HUES64 (cell line): Measurements from ENCODE around the gene FAM200B.

Source experiments
- H3K27ac ChIP-seq: 2 replicates; pipeline ENCODE4 v1.7.0; 2013; ENCODE audit warnings: low read depth, low read length, inconsistent platforms
- H3K27me3 ChIP-seq: 2 replicates; pipeline ENCODE4 v1.6.1; 2013; ENCODE audit warnings: mild to moderate bottlenecking, low read length; ENCODE audit not compliant: insufficient read depth
- H3K36me3 ChIP-seq: 2 replicates; pipeline ENCODE4 v1.6.1; 2013; ENCODE audit warnings: mild to moderate bottlenecking, low read length; ENCODE audit not compliant: insufficient read depth
- H3K4me1 ChIP-seq: 2 replicates; pipeline ENCODE4 v1.6.1; 2013; ENCODE audit warnings: mild to moderate bottlenecking, low read length, moderate library complexity; ENCODE audit not compliant: insufficient read depth
- H3K4me3 ChIP-seq: 2 replicates; pipeline ENCODE4 v1.5.1; 2013; ENCODE audit warnings: mild to moderate bottlenecking, low read length, moderate library complexity
- H3K9ac ChIP-seq: 2 replicates; pipeline ENCODE4 v1.6.1; 2013; ENCODE audit warnings: mild to moderate bottlenecking, low read depth, low read length
- H3K9me3 ChIP-seq: 2 replicates; pipeline ENCODE4 v1.6.1; 2013; ENCODE audit warnings: low read depth, low read length; ENCODE audit not compliant: insufficient read depth
- WGBS: fragments of 150-250, 120-280 bp; methylation state at CpG from one replicate; pipeline ENCODE4 v1.1.7; 2013; ENCODE audit warnings: missing lambda C conversion rate; 5-methylcytosine and 5-hydroxymethylcytosine counted together

The FAM200B gene

DNA sequence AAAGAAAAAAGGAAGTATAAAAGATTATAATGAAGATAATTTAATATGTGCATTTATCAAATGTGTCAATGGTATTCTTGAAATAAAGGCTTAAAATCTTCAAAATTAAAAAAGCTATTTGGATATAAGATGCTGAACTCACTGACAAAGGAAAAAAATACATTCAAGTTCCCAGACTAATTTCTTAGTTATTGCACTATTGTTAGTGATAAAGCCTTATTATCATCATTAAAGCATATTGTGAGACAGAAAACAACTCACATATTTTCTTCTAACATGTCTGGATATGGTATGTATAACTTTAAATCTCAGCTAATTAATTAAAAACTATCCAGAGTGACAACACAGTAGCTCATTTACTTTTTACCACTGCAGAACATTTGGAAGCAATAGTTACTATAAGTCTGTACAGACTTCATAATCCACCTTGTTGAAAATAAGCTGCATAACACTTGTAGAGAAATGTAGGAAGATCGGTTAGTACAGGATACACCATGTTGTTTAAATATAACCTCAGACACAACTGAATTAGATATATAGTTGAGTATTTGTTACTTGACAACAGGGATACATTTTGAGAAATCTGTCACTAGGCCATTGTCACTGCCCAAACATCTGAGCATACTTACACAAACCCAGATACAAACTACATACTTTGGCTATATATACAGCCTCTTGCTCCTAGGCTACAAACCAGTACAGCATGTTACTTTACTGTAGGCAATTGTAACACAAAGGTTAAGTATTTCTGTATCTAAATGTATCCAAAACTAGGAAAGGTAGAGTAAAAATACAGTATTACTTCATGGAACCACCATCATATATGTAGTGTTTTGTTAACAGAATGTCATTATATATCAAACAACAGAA, 12.8 kb upstream of the FAM200B start:
- Histone ChIP-seq H3K36me3 (peaks cover 58% of the 10 kb centered on the region), H3K4me3 (no peak overlapping the region), H3K4me1 (no peaks in the 10 kb centered on the region), H3K27me3 (no peaks in the 10 kb centered on the region), H3K27ac (no peak overlapping the region), H3K9ac (no peak overlapping the region), H3K9me3 (no peaks in the 10 kb centered on the region)
- no CpG with 5 or more reads among the region's 1 CpG for WGBS

GRCh38 chr4:15670576-15670975, 11.1 kb upstream of the FAM200B start:
- no peaks in the 10 kb centered on the region for H3K27me3 ChIP-seq
- no peaks in the 10 kb centered on the region for H3K9me3 ChIP-seq
- no peaks in the 10 kb centered on the region for H3K4me1 ChIP-seq
- no peak overlapping the region for H3K27ac ChIP-seq
- WGBS = 89% methylated on average over 3 of the region's 3 CpGs
- H3K9ac ChIP-seq = no peak overlapping the region
- no peak overlapping the region for H3K4me3 ChIP-seq
- H3K36me3 ChIP-seq = peaks cover 58% of the 10 kb centered on the region

DNA sequence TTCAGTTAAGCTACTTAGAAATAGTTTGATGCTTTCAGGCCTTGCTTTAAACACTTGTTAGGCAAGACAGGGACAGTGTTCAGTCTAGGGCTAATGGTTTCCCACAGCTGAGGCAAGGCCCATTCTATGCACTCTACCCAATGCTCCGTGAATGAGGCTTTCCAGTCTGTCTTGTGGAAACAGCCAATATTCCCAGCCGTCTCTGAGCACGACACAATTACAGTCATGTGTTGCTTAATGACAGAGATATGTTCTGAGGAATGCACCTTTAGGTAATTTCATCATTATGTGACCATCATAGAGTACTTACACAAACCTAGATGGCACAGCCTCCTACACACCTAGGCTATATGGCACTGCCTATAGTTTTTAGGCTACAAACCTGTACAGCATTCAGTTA, 9.5 kb upstream of the FAM200B start:
- Histone ChIP-seq H3K36me3 (peaks cover 44% of the 10 kb centered on the region), H3K27me3 (no peaks in the 10 kb centered on the region), H3K4me1 (no peaks in the 10 kb centered on the region), H3K9me3 (no peaks in the 10 kb centered on the region), H3K27ac (no peak overlapping the region), H3K9ac (no peak overlapping the region), H3K4me3 (no peak overlapping the region)
- 96% methylated on average over 3 of the region's 3 CpGs for WGBS

- Histone ChIP-seq H3K4me3 (no peak overlapping the region), H3K36me3 (peaks cover 31% of the 10 kb centered on the region), H3K9me3 (no peaks in the 10 kb centered on the region), H3K27me3 (no peaks in the 10 kb centered on the region), H3K4me1 (peaks cover 11% of the 10 kb centered on the region), H3K27ac (no peak overlapping the region), H3K9ac (no peak overlapping the region)
- 100% methylated on average over 1 of the region's 1 CpG for WGBS
Observed at GRCh38 chr4:15673337-15673736, 8.3 kb upstream of the FAM200B start.

DNA sequence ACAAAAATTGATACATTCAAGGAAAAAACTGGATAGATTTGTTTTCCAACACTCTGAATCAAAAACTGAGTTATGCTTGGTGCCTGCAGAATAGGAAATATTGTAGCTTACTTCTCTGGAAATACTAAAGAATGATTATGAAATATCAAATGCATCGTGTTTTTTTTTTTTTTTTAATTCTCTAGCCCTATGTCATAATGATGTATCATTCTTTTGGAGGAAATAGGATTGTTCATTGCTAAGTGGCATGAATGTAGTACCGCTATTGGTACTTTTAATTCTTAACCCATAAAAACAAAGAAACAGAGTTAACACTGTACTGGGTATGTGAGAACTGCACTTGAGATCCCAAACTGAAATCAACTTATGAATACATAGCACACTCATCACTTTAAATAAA, 7.6 kb upstream of the FAM200B start:
- Histone ChIP-seq H3K27me3 (no peaks in the 10 kb centered on the region), H3K4me1 (peaks cover 16% of the 10 kb centered on the region), H3K36me3 (peaks cover 24% of the 10 kb centered on the region), H3K9me3 (no peaks in the 10 kb centered on the region), H3K27ac (no peak overlapping the region), H3K9ac (no peak overlapping the region), H3K4me3 (no peak overlapping the region)
- no CpG with 5 or more reads among the region's 2 CpGs for WGBS

DNA sequence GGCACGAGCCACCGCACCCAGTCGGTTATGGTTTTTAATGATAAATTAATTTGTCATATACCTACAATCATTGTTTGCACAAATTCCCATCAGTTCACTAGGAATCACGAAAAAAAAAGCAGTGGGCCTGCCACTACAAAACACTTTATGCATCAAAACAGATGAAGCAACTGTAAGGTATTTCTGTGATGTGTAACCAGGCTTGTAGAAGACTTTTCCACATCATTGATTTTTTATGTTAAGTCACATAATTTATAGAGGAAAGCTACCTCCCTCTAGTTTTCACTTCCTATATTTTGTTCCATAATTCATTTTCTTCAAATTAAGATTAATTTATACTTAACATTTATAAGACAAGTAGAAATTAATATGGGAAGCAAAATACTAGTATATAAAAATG, 6.7 kb upstream of the FAM200B start:
- H3K9me3 ChIP-seq = no peaks in the 10 kb centered on the region
- no peaks in the 10 kb centered on the region for H3K27me3 ChIP-seq
- no peak overlapping the region for H3K27ac ChIP-seq
- peaks cover 24% of the 10 kb centered on the region; the same call in 1 of the 2 replicates for H3K36me3 ChIP-seq
- WGBS = 88% methylated on average over 1 of the region's 4 CpGs
- H3K4me3 ChIP-seq = no peak overlapping the region
- H3K4me1 ChIP-seq = peaks cover 20% of the 10 kb centered on the region
- H3K9ac ChIP-seq = no peak overlapping the region

DNA sequence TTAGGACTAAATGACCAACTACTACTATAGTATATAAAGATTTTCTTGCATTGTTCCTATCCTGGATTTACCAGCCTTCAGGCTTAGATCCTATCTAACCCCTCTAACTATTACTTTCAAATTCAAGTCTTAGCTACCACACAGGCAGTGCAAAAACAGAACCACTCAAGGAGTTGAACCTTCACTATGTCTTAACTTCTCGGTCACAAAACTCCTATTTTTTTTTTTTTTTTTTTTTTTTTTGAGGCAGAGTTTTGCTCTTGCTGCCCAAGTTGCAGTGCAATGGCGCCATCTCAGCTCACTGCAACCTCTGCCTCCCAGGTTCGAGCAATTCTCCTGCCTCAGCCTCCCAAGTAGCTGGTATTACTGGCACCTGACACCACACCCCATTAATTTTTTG, 6.3 kb upstream of the FAM200B start:
- Histone ChIP-seq H3K9me3 (no peaks in the 10 kb centered on the region), H3K27me3 (no peaks in the 10 kb centered on the region), H3K9ac (no peak overlapping the region), H3K4me1 (peaks cover 21% of the 10 kb centered on the region), H3K36me3 (peaks cover 24% of the 10 kb centered on the region; the same call in 1 of the 2 replicates), H3K4me3 (no peak overlapping the region), H3K27ac (no peak overlapping the region)
- 93% methylated on average over 3 of the region's 3 CpGs for WGBS

DNA sequence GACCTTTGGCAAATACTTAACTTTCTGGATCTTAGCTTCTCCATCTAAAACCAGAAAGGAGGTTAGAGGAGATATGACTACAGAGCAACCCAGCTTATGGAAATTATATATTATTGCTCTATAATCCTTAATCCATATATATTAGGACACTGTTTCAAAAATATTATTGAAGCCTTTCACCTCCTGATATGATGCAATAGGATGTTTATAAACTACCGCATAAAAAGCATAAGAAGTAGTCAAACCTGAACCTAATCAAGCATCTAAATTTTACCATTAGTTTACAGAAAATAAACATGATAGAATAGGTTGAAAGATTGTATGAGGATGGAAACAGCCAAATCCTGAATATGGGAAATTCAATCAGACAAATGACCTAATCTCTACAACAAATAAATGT, 5.6 kb upstream of the FAM200B start:
- no peaks in the 10 kb centered on the region for H3K9me3 ChIP-seq
- no peaks in the 10 kb centered on the region for H3K27me3 ChIP-seq
- H3K4me3 ChIP-seq = no peak overlapping the region
- H3K9ac ChIP-seq = no peak overlapping the region
- H3K27ac ChIP-seq = no peak overlapping the region
- peaks cover 21% of the 10 kb centered on the region for H3K4me1 ChIP-seq
- H3K36me3 ChIP-seq = peaks cover 24% of the 10 kb centered on the region; the same call in 1 of the 2 replicates
- WGBS = no CpG with 5 or more reads among the region's 1 CpG

DNA sequence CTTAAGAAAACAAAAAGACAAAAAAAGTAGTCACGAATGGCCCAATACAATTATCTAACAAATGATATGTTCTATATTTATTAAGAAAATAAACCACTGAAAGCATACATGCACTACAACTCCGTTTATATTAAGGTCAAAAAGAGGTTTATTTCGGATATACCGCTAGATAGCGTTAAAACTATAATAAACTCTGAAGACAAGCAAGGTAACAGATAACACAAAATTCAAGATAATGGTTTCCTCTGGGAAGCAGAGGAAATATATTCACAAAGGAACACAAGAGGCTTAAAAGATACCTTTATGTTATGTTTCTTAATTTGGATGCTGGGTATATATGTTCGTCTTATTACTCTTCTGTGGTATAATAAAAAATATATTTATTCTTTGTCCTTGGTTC, 4.7 kb upstream of the FAM200B start:
- H3K27ac ChIP-seq = no peak overlapping the region
- peaks cover 21% of the 10 kb centered on the region for H3K4me1 ChIP-seq
- peaks cover 17% of the 10 kb centered on the region; the same call in 1 of the 2 replicates for H3K36me3 ChIP-seq
- no peaks in the 10 kb centered on the region for H3K9me3 ChIP-seq
- H3K9ac ChIP-seq = no peak overlapping the region
- WGBS = 97% methylated on average over 4 of the region's 6 CpGs
- no peak overlapping the region for H3K4me3 ChIP-seq
- H3K27me3 ChIP-seq = no peaks in the 10 kb centered on the region

DNA sequence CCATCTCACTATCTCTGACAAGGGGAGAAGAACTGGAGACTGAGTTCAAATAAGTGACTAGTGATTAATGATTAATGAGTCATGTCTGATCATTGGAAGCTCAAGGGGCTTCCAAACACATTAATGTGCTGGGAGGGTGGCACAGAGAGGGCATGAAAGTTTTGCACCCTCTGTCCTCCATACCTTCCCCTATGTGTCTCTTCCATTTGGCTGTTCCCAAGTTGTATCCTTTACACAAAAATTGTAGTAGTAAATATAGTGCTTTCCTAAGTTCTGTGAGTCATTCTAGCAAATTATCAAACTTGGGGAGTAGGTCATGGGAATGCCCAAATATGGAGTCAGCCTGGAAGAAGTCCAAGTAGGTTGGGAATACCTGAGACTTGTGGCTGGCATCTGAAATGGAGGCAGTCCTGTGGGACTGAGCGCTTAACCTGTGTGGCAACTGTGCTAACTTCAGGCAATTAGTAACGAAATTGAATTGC, 4.1 kb upstream of the FAM200B start:
- H3K9me3 ChIP-seq = no peaks in the 10 kb centered on the region
- peak overlapping the region; percentile 3; the same call in 1 of the 2 replicates for H3K27ac ChIP-seq
- H3K4me1 ChIP-seq = peaks cover 23% of the 10 kb centered on the region
- no peak overlapping the region for H3K9ac ChIP-seq
- H3K27me3 ChIP-seq = no peaks in the 10 kb centered on the region
- 87% methylated on average over 2 of the region's 2 CpGs for WGBS
- peaks cover 11% of the 10 kb centered on the region; the same call in 1 of the 2 replicates for H3K36me3 ChIP-seq
- no peak overlapping the region; the same call in 1 of the 2 replicates for H3K4me3 ChIP-seq

GRCh38 chr4:15681067-15681371, 608 bp upstream of the FAM200B start:
- Histone ChIP-seq H3K9ac (peak overlapping the region; percentile 96), H3K27ac (peak overlapping the region; percentile 98), H3K9me3 (no peaks in the 10 kb centered on the region), H3K36me3 (peaks cover 17% of the 10 kb centered on the region), H3K4me1 (peaks cover 51% of the 10 kb centered on the region), H3K4me3 (peak overlapping the region; percentile 87), H3K27me3 (no peaks in the 10 kb centered on the region)
- WGBS = under 1% methylated on average over 14 of the region's 14 CpGs
